Peyer's patch (tissue), 4 donors: ENCODE results near the gene RNF214.

ENCODE experiments used
- POLR2A ChIP-seq, 2 donors: fragments of 450-650 bp; IDR thresholded peaks; one replicate each; pipeline ENCODE4 v1.5.1; 2017; ENCODE audit warnings: antibody characterized with exemption in 2 of 2, mild to moderate bottlenecking in 2 of 2, moderate library complexity in 2 of 2
- TF ChIP-seq, protein P1 (sequence below), 6 experiments: fragments of 450-650 bp in 4 of 6; fragments of 200-600 bp in 2 of 6; sonication (generic) in 1 of 6; IDR thresholded peaks; one replicate each; pipeline ENCODE4 v1.5.1; 2017 to 2019; ENCODE audit warnings: antibody characterized with exemption in 6 of 6, mild to moderate bottlenecking in 3 of 6, moderate library complexity in 1 of 6

DNA sequence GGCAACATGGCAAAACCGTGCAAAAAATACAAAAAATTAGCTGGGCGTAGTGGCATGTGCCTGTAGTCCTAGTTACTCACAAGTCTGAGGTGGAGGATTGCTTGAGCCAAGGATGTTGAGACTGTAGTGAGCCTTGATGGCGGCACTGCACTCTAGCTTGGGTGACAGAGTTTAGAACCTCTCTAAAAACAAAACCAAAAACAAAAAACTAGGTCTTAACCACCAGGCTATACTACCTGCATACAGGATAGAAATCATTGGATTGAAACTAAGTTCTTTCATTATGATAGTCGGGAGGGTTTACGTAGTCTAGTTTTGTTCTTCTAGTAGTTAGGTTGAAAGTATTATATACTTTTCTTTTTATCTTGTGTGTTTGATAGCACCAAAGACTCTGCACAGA is 5.8 kb downstream of the RNF214 start:
- TF ChIP-seq, protein P1, sequence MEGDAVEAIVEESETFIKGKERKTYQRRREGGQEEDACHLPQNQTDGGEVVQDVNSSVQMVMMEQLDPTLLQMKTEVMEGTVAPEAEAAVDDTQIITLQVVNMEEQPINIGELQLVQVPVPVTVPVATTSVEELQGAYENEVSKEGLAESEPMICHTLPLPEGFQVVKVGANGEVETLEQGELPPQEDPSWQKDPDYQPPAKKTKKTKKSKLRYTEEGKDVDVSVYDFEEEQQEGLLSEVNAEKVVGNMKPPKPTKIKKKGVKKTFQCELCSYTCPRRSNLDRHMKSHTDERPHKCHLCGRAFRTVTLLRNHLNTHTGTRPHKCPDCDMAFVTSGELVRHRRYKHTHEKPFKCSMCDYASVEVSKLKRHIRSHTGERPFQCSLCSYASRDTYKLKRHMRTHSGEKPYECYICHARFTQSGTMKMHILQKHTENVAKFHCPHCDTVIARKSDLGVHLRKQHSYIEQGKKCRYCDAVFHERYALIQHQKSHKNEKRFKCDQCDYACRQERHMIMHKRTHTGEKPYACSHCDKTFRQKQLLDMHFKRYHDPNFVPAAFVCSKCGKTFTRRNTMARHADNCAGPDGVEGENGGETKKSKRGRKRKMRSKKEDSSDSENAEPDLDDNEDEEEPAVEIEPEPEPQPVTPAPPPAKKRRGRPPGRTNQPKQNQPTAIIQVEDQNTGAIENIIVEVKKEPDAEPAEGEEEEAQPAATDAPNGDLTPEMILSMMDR (IDR thresholded peaks at IDR 0.05): no peak
- TF ChIP-seq POLR2A (IDR thresholded peaks at IDR 0.05): no peak
